Tibial artery (tissue), 4 donors: ENCODE measurements around the gene SP9.

ENCODE experiments used
- DNase-seq, 2 donors: peaks; one replicate each; pipeline ENCODE4 v3.0.0-alpha.2; 2019
- H3K27ac ChIP-seq, 2 donors: fragments of 200-600 bp; sonication (generic) in 1 of 2; 1 replicate in 1 of 2; 2 replicates in 1 of 2; pipeline ENCODE4 v1.5.1; 2018 to 2019; ENCODE audit warnings: mild to moderate bottlenecking in 1 of 2
- H3K27me3 ChIP-seq, 2 donors: fragments of 200-600 bp; sonication (generic) in 1 of 2; one replicate each; pipeline versions ENCODE4 v1.5.1 to v1.6.0; 2016 to 2019
- H3K36me3 ChIP-seq, 3 donors: fragments of 200-600 bp; sonication (generic) in 2 of 3; one replicate each; pipeline ENCODE4 v1.5.1; 2016 to 2019; ENCODE audit warnings: mild to moderate bottlenecking in 2 of 3
- H3K4me1 ChIP-seq, 4 donors: fragments of 200-600 bp; sonication (generic) in 2 of 4; 1 replicate in 3 of 4; 2 replicates in 1 of 4; pipeline ENCODE4 v1.5.1; 2016 to 2019
- H3K4me3 ChIP-seq, 2 donors: fragments of 200-600 bp; sonication (generic) in 1 of 2; 1 replicate in 1 of 2; 2 replicates in 1 of 2; pipeline ENCODE4 v1.5.1; 2018 to 2019; ENCODE audit warnings: mild to moderate bottlenecking in 2 of 2
- H3K9me3 ChIP-seq, 3 donors: fragments of 200-600 bp; sonication (generic) in 1 of 3; one replicate each; pipeline ENCODE4 v1.5.1; 2016 to 2019
- intact Hi-C: fragments of 100-400 bp; cut with DNase I; formaldehyde crosslinking; loops from one replicate; pipeline ENCODE4 v1.15.0; 2023; ENCODE audit warnings: low total_unique reads
- TF ChIP-seq, protein P1 (sequence below), 2 experiments: fragments of 200-600 bp in 1 of 2; fragments of 450-650 bp in 1 of 2; IDR thresholded peaks; one replicate each; pipeline ENCODE4 v1.5.1; 2017 to 2019; ENCODE audit warnings: antibody characterized with exemption in 2 of 2, mild to moderate bottlenecking in 1 of 2, moderate library complexity in 1 of 2

Gene SP9

DNA sequence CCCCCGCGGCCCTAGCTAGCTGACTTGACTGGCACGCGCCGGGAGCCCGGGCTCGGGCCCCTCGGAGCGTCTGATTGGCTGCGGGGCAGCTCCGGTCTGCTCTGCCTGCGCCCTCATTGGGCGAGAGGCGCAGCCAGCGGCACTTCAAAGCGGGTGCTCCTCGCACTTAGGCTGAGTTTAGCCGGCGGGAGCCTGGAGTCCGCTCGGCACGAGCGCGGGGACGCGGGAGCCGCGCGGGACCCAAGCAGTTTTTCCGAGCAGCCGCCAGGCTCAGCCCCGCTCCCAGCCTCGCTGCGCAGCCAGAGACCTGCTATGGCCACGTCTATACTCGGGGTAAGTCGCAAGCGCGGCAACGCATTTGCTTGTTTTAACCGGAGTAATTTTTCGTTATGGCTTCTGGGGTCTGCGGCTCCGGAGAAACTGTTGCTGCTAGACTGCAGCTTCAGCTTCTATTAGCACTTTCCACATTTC, at the start of gene SP9:
Gene SP9 (plus strand): TSS at position 174 of the 471 bp plus-strand sequence. CDS start 139 bp downstream, at position 313.
- H3K27me3 ChIP-seq: peaks cover 8 to 99% of the 10 kb centered on the region in 2 donors
- H3K9me3 ChIP-seq: no peaks in the 10 kb centered on the region
- H3K36me3 ChIP-seq: no peaks in the 10 kb centered on the region
- H3K27ac ChIP-seq: no peak within 1 kb of the TSS
- TF ChIP-seq, protein P1, sequence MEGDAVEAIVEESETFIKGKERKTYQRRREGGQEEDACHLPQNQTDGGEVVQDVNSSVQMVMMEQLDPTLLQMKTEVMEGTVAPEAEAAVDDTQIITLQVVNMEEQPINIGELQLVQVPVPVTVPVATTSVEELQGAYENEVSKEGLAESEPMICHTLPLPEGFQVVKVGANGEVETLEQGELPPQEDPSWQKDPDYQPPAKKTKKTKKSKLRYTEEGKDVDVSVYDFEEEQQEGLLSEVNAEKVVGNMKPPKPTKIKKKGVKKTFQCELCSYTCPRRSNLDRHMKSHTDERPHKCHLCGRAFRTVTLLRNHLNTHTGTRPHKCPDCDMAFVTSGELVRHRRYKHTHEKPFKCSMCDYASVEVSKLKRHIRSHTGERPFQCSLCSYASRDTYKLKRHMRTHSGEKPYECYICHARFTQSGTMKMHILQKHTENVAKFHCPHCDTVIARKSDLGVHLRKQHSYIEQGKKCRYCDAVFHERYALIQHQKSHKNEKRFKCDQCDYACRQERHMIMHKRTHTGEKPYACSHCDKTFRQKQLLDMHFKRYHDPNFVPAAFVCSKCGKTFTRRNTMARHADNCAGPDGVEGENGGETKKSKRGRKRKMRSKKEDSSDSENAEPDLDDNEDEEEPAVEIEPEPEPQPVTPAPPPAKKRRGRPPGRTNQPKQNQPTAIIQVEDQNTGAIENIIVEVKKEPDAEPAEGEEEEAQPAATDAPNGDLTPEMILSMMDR (IDR thresholded peaks at IDR 0.05): no peak
- peaks cover 0 to 35% (median 29%) of the 10 kb centered on the region in 4 donors for H3K4me1 ChIP-seq
- no peak for DNase-seq
- intact Hi-C loops: loop anchor here (10.0 kb wide), 1 partner anchor 80 kb away; no protein-coding TSS in a partner anchor
- peak within 1 kb of the TSS in 1 of 2 donors; percentile 38 for H3K4me3 ChIP-seq

DNA sequence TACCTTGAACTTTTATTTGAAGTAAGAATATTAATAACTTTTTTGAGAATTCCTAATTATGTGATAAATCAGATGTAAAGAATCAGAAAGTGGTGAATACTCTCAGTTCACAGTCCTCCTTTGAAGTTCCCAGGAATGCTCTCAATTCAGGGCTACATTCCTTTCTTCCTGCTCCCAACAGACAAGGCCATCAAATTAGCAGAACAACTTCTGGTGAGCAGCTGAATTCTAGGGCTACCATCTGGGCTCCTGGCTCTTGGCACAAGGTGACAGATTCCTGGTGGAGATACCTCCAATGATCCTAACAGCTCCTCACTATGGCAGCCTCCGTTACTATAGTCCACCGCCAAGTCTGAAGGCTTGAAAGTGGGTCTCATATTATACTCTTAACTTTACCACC, 48.6 kb upstream of the SP9 start:
- Histone ChIP-seq H3K27ac (no peak overlapping the region), H3K36me3 (no peaks in the 10 kb centered on the region), H3K9me3 (no peaks in the 10 kb centered on the region), H3K4me3 (no peak overlapping the region), H3K27me3 (no peaks in the 10 kb centered on the region), H3K4me1 (no peaks in the 10 kb centered on the region)
- no peak for DNase-seq
- TF ChIP-seq, protein P1 (IDR thresholded peaks at IDR 0.05): no peak
- intact Hi-C loops: no loop called here

DNA sequence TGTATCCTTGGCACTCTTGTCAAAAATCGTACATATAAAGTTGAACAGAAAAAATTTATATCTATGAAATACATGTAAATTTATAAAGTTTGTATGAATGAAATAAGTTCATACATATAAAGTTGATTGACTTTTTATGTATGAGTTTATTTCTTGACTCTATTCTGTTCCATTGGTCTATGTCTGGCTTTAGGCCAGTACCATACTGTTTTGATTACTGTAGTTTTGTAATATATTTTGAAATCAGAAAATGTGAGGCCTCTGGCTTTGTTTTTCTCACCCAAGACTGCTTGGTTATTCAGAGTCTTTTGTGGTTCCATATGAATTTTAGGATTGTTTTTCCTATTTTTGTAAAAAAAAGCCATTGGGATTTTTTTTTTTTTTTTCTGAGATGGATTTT, 41.8 kb upstream of the SP9 start:
- DNase-seq: no peak
- Histone ChIP-seq H3K27ac (no peak overlapping the region), H3K36me3 (no peaks in the 10 kb centered on the region), H3K9me3 (peaks cover 0 to 9% (median 0%) of the 10 kb centered on the region in 3 donors), H3K4me3 (no peak overlapping the region), H3K4me1 (no peaks in the 10 kb centered on the region), H3K27me3 (no peaks in the 10 kb centered on the region)
- TF ChIP-seq, protein P1 (IDR thresholded peaks at IDR 0.05): no peak
- intact Hi-C loops: no loop called here

DNA sequence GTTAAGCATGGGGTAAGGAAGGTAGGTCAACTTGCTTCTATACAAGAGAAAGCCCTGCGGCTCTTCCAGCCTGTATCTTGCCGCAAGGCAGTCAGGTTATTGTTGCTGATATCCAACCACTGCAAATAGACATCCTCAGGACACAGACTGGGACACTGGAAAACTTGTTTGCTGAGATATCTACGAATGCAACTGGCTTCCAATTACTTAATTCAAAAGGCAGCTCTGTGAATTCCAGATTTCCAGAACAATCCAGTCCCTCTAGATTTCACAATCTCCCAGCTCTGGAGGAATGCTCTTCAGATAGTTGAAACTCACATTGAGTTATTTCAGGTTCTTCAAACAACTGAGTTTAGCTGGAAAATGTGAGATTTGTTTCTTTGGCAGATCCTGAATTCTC, 34.6 kb upstream of the SP9 start:
- intact Hi-C loops: no loop called here
- Histone ChIP-seq H3K4me3 (no peak overlapping the region), H3K36me3 (no peaks in the 10 kb centered on the region), H3K27ac (no peak overlapping the region), H3K27me3 (no peaks in the 10 kb centered on the region), H3K4me1 (no peaks in the 10 kb centered on the region), H3K9me3 (no peaks in the 10 kb centered on the region)
- TF ChIP-seq, protein P1 (IDR thresholded peaks at IDR 0.05): no peak
- DNase-seq: no peak

DNA sequence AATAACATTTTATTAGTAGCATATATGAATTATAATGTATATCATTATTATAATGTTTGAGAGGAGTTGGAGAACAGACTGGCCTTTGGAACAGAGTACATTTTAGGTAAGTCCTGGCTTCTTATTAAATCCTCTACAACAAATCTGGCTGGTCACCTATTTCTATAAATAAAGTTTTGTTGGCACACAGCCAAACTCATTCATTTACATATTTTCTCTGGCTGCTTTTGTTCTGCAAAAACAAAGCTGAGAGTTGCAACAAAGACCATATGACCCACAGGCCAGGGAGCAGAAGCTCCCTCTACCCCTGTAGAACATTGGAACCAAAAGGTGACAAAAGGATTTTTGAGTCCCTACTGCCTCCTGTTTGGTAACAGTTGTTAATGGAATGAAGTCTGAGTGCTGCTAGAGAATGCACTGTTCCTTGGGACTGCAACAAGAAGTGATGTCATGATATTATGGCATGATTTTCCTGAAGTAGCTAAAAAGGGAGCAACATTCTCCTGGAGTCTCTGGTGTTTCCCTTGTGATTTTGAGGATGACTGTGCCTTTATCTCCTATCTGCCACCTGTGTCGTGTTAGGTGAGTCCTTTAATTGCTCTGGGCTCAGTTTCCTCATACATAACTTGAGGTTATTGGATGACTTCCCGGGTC, 22.0 kb upstream of the SP9 start:
- DNase-seq: no peak
- Histone ChIP-seq H3K4me1 (no peaks in the 10 kb centered on the region), H3K4me3 (no peak overlapping the region), H3K9me3 (no peaks in the 10 kb centered on the region), H3K36me3 (no peaks in the 10 kb centered on the region), H3K27me3 (peaks cover 0 to 24% of the 10 kb centered on the region in 2 donors), H3K27ac (no peak overlapping the region)
- intact Hi-C loops: no loop called here
- TF ChIP-seq, protein P1 (IDR thresholded peaks at IDR 0.05): no peak
